Esophagus muscularis mucosa (tissue), 3 donors: Measurements from ENCODE around the gene RGS16.

ENCODE experiments used
- POLR2A ChIP-seq: fragments of 450-650 bp; IDR thresholded peaks from one replicate; pipeline ENCODE4 v1.6.1; 2017; ENCODE audit warnings: antibody characterized with exemption, moderate library complexity, mild to moderate bottlenecking, low read depth
- POLR2AphosphoS5 ChIP-seq, 2 donors: sonication (generic); formaldehyde crosslinking; IDR thresholded peaks; one replicate each; pipeline ENCODE4 v1.6.1; 2017; ENCODE audit warnings: antibody characterized with exemption in 2 of 2
- TF ChIP-seq, protein P1 (sequence below), 3 experiments: fragments of 200-600 bp in 2 of 3; fragments of 450-650 bp in 1 of 3; sonication (generic) in 2 of 3; IDR thresholded peaks; one replicate each; pipeline ENCODE4 v1.5.1; 2017 to 2019; ENCODE audit warnings: antibody characterized with exemption in 3 of 3, mild to moderate bottlenecking in 2 of 3, moderate library complexity in 1 of 3

DNA sequence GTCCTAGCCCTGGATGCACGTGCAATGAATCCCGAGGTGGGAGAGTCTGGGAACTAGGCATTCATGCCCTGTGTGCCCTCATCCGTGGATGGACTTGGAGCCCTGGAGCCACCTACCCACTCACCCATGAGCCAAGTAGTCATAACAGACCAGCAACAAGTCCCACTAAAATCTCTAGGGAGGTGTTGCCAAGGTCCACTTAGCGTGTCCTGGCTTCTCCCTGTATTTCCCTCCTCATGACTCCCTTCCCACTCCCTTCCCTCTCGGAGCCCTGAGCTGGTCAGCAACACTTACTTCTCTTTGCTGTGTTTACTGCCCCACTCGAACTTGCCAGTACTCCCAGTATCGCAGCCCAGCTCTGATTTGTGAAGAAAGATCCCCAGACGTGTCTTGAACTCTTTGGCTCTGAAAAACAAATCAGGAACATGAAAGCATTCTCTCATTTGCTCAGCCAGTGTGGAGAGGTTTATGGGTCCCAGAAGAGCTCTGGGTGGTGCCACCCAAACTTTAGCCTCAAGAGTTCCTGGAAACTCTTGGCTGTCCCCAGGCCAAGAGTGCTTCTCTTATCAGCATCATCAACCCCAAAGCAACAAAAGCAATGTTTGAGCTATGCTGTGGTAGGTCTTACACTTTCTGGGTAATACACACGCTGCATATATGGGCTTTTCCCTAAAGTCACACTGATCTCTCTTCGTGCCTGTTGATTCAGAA, 1.1 kb downstream of the RGS16 start:
- TF ChIP-seq, protein P1, sequence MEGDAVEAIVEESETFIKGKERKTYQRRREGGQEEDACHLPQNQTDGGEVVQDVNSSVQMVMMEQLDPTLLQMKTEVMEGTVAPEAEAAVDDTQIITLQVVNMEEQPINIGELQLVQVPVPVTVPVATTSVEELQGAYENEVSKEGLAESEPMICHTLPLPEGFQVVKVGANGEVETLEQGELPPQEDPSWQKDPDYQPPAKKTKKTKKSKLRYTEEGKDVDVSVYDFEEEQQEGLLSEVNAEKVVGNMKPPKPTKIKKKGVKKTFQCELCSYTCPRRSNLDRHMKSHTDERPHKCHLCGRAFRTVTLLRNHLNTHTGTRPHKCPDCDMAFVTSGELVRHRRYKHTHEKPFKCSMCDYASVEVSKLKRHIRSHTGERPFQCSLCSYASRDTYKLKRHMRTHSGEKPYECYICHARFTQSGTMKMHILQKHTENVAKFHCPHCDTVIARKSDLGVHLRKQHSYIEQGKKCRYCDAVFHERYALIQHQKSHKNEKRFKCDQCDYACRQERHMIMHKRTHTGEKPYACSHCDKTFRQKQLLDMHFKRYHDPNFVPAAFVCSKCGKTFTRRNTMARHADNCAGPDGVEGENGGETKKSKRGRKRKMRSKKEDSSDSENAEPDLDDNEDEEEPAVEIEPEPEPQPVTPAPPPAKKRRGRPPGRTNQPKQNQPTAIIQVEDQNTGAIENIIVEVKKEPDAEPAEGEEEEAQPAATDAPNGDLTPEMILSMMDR (IDR thresholded peaks at IDR 0.05) = no peak
- no peak for TF ChIP-seq POLR2A
- no peak for TF ChIP-seq POLR2AphosphoS5 (IDR thresholded peaks at IDR 0.05)
